Upper lobe of left lung (tissue), 4 donors: Measurements from ENCODE around the gene KIAA0586.

Experiments used
- EP300 ChIP-seq, 4 donors: sonication (generic); formaldehyde crosslinking; IDR thresholded peaks; one replicate each; pipeline ENCODE4 v1.5.1; 2017; ENCODE audit warnings: antibody characterized with exemption in 4 of 4, control low read depth in 2 of 4
- POLR2AphosphoS5 ChIP-seq, 2 donors: sonication (generic); formaldehyde crosslinking; IDR thresholded peaks; one replicate each; pipeline ENCODE4 v1.5.1; 2017; ENCODE audit warnings: antibody characterized with exemption in 2 of 2
- TF ChIP-seq, protein P1 (sequence below), 6 experiments: fragments of 450-650 bp in 4 of 6; fragments of 200-600 bp in 2 of 6; sonication (generic) in 2 of 6; IDR thresholded peaks; one replicate each; pipeline ENCODE4 v1.5.1; 2016 to 2019; ENCODE audit warnings: antibody characterized with exemption in 6 of 6

DNA sequence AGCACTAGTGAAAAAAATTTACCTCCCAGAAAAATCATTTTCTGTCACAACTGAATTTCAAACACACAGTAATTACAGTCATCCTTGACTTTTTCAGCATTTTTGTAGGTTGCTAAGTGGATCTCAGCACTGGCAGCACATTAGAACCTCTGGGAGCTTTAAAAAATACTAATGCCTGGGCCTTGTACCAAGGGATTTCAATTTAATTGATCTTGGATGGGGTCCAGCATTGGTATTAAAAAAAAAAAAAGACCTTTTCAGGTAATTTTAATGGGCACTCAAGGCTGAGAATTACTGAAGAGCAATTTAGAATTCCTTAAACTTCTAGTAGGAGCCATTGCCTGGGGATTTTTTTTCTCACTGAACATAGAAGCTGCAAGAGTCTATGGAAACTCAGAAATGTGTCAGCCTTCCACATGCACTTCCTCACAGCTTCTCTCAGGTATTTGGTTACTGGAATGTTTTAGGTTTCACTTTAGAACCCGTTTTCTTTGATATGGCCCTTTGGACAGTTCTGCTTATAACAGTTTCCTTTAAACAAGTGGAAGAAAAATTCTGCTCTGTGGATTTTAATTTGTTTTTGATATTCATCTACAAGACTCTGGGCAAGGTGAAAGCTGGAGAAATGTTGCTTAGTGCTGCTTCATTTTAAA is 121.7 kb downstream of the KIAA0586 start:
- TF ChIP-seq EP300 (IDR thresholded peaks at IDR 0.05) (no peak), POLR2AphosphoS5 (IDR thresholded peaks at IDR 0.05) (no peak)
- TF ChIP-seq, protein P1, sequence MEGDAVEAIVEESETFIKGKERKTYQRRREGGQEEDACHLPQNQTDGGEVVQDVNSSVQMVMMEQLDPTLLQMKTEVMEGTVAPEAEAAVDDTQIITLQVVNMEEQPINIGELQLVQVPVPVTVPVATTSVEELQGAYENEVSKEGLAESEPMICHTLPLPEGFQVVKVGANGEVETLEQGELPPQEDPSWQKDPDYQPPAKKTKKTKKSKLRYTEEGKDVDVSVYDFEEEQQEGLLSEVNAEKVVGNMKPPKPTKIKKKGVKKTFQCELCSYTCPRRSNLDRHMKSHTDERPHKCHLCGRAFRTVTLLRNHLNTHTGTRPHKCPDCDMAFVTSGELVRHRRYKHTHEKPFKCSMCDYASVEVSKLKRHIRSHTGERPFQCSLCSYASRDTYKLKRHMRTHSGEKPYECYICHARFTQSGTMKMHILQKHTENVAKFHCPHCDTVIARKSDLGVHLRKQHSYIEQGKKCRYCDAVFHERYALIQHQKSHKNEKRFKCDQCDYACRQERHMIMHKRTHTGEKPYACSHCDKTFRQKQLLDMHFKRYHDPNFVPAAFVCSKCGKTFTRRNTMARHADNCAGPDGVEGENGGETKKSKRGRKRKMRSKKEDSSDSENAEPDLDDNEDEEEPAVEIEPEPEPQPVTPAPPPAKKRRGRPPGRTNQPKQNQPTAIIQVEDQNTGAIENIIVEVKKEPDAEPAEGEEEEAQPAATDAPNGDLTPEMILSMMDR (IDR thresholded peaks at IDR 0.05), result no peak
